GM04503 (cell line): Measurements from ENCODE around the gene UBA6.
"Not testable (repeated sequence)": the region's sequence is repeated elsewhere in the genome, so short reads cannot be mapped to it uniquely, and the experiment has no call there.

Experiments
- DNase-seq: peaks from one replicate; pipeline ENCODE4 v3.0.0-alpha.2; 2012; ENCODE audit warnings: low read depth

UBA6 gene

GRCh38 chr4:67713529-67714247 lies 12.7 kb upstream of the UBA6 start:
- DNase-seq: no peak

GRCh38 chr4:67712650-67713528 lies 11.9 kb upstream of the UBA6 start:
- DNase-seq: no peak

GRCh38 chr4:67712000-67712625 lies 11.2 kb upstream of the UBA6 start:
- no peak for DNase-seq

- DNase-seq: not testable (repeated sequence)
These were observed 5.7 kb upstream of the UBA6 start for GRCh38 chr4:67706682-67707081.

- DNase-seq: no peak
These were observed 3.9 kb upstream of the UBA6 start for GRCh38 chr4:67704843-67705242.

- DNase-seq: no peak
These were observed 1.2 kb upstream of the UBA6 start for GRCh38 chr4:67702166-67702565.

GRCh38 chr4:67701517-67701850 lies 529 bp upstream of the UBA6 start:
- no peak for DNase-seq

GRCh38 chr4:67700116-67700737 lies 728 bp downstream of the UBA6 start:
- DNase-seq: no peak

- DNase-seq: no peak
These were observed 1.4 kb downstream of the UBA6 start for GRCh38 chr4:67699603-67700002.

GRCh38 chr4:67697860-67698687 lies 2.9 kb downstream of the UBA6 start:
- DNase-seq: no peak

GRCh38 chr4:67696061-67696460 lies 4.9 kb downstream of the UBA6 start:
- DNase-seq: no peak

GRCh38 chr4:67694662-67695061 lies 6.3 kb downstream of the UBA6 start:
- DNase-seq: no peak

- DNase-seq: no peak
These were observed 9.6 kb downstream of the UBA6 start for GRCh38 chr4:67691328-67691727.

- no peak for DNase-seq
These were observed 13.3 kb downstream of the UBA6 start for GRCh38 chr4:67687636-67688035.

GRCh38 chr4:67685532-67685859 lies 15.5 kb downstream of the UBA6 start:
- DNase-seq: no peak

GRCh38 chr4:67684839-67685531 lies 16.0 kb downstream of the UBA6 start:
- no peak for DNase-seq

- DNase-seq: no peak
These were observed 18.7 kb downstream of the UBA6 start for GRCh38 chr4:67682266-67682665.

- DNase-seq: no peak
These were observed 20.3 kb downstream of the UBA6 start for GRCh38 chr4:67680581-67681222.

GRCh38 chr4:67678612-67679011 lies 22.3 kb downstream of the UBA6 start:
- DNase-seq: no peak

- DNase-seq: no peak
These were observed 26.9 kb downstream of the UBA6 start for GRCh38 chr4:67674098-67674497.

- no peak for DNase-seq
These were observed 32.6 kb downstream of the UBA6 start for GRCh38 chr4:67668315-67668714.
